ENCODE data around the gene ERC1. TPM values are rescaled to one million over a fixed set of nuclear protein-coding genes. Genes with fewer than 3 reads are reported as not detected.
"Not testable (repeated sequence)": the region's sequence is repeated elsewhere in the genome, so short reads cannot be mapped to it uniquely, and the experiment has no call there.

ERC1 gene
- total and polyA plus RNA-seq, 8 donors = 34.9 to 64.9 (median 40.8) TPM

DNA sequence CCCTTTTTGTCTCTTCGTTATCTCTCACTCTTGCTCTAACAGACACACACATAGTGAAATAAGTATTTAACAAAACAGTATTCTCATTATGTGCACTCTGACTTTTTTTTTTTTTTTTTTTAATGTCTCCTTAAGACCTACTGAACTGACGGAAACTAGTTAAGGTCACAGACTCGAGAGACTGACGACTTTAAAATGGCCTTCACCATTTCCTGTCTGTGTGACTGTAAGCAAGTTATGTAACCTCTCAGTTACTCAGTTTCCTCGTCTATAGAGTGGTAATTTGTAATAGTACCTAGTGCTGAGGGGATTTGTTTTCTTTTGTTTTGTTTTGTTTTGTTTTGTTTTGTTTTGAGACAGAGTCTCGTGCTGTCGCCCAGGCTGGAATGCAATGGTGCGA lies 318.6 kb downstream of the ERC1 start:
- Histone ChIP-seq H3K9me3 (peaks cover 0 to 7% of the 10 kb centered on the region in 2 donors), H3K27me3 (no peaks in the 10 kb centered on the region), H3K4me1 (peaks cover 0 to 49% of the 10 kb centered on the region in 2 donors), H3K36me3 (no peaks in the 10 kb centered on the region), H3K27ac (peak overlapping the region in 1 of 2 donors; percentile 68), H3K4me3 (no peak overlapping the region)
- TF ChIP-seq, protein P1, sequence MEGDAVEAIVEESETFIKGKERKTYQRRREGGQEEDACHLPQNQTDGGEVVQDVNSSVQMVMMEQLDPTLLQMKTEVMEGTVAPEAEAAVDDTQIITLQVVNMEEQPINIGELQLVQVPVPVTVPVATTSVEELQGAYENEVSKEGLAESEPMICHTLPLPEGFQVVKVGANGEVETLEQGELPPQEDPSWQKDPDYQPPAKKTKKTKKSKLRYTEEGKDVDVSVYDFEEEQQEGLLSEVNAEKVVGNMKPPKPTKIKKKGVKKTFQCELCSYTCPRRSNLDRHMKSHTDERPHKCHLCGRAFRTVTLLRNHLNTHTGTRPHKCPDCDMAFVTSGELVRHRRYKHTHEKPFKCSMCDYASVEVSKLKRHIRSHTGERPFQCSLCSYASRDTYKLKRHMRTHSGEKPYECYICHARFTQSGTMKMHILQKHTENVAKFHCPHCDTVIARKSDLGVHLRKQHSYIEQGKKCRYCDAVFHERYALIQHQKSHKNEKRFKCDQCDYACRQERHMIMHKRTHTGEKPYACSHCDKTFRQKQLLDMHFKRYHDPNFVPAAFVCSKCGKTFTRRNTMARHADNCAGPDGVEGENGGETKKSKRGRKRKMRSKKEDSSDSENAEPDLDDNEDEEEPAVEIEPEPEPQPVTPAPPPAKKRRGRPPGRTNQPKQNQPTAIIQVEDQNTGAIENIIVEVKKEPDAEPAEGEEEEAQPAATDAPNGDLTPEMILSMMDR (IDR thresholded peaks at IDR 0.05) = no peak
- ATAC-seq = no peak
- intact Hi-C loops (cut with DNase I) = no loop called here
- DNase-seq = no peak

DNA sequence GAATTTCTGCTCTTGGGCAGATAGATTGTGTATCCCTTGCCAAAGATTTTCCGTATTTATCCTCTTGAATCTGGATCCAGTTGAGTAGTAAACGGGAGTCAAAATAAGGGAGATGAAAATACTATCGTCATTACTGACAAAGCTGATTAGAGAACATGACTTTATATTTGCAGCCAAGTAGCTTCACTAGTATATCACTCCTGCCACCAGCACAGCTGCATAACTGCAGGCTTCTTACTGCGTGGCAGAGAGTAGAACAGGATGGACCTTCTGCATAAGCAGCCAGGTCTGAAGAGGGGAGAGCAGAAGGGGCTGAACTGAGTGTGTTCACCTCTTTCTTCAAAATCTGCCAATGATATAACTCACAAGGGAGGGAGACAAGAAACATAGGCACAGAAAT lies 319.6 kb downstream of the ERC1 start:
- TF ChIP-seq, protein P1 (IDR thresholded peaks at IDR 0.05) = no peak
- Histone ChIP-seq H3K9me3 (peaks cover 0 to 9% of the 10 kb centered on the region in 2 donors), H3K27ac (no peak overlapping the region), H3K36me3 (no peaks in the 10 kb centered on the region), H3K27me3 (no peaks in the 10 kb centered on the region), H3K4me1 (peaks cover 0 to 42% of the 10 kb centered on the region in 2 donors), H3K4me3 (no peak overlapping the region)
- intact Hi-C loops (cut with DNase I) = no loop called here
- no peak for DNase-seq
- no peak for ATAC-seq

DNA sequence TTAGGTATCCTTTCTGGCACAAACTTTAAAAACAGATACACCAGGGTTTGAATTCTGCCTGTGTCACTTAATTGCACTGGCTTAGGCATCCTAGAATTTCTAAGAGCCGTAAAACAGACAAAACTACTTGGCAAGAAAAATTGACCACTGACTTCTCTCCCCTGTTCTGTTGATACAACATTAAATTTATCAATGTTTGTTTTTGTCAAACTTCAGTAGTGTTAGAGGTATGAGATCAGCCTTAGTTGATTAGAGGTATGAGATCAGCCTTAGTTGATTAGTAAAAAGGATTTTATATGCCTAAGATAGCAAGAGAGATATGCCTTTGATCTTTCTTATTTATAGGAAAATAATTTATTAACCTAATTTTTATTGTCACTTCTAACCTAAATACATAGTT lies 320.1 kb downstream of the ERC1 start:
- H3K9me3 ChIP-seq = peaks cover 0 to 9% of the 10 kb centered on the region in 2 donors
- H3K36me3 ChIP-seq = no peaks in the 10 kb centered on the region
- no peaks in the 10 kb centered on the region for H3K27me3 ChIP-seq
- ATAC-seq = no peak
- no peak overlapping the region for H3K4me3 ChIP-seq
- no peak overlapping the region for H3K27ac ChIP-seq
- peaks cover 0 to 38% of the 10 kb centered on the region in 2 donors for H3K4me1 ChIP-seq
- no peak for DNase-seq
- intact Hi-C loops (cut with DNase I) = no loop called here
- TF ChIP-seq, protein P1 (IDR thresholded peaks at IDR 0.05) = no peak

DNA sequence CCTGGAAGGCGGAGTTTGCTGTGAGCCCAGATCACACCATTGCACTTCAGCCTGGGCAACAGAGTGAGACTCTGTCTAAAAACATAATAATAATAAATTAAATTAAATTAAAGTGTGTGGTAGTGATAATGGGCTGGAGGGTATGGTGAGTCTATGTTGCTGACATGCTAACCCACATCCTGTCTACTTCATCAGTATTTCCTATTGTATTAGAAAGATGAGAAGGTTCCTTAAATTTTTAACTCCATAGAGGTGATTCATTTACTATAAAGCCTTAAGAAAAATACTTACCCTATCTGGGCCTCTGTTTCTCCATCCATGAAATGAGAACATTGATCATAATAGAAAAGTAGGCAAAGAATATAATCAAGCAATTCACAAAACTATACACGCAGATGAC lies 322.9 kb downstream of the ERC1 start:
- no peak for ATAC-seq
- H3K9me3 ChIP-seq = peaks cover 0 to 11% of the 10 kb centered on the region in 2 donors
- intact Hi-C loops (cut with DNase I) = no loop called here
- H3K27ac ChIP-seq = peak overlapping the region in 1 of 2 donors; percentile 37
- TF ChIP-seq, protein P1 (IDR thresholded peaks at IDR 0.05) = no peak
- no peaks in the 10 kb centered on the region for H3K36me3 ChIP-seq
- no peaks in the 10 kb centered on the region for H3K27me3 ChIP-seq
- no peak for DNase-seq
- peaks cover 4 to 23% of the 10 kb centered on the region in 2 donors for H3K4me1 ChIP-seq
- no peak overlapping the region for H3K4me3 ChIP-seq

DNA sequence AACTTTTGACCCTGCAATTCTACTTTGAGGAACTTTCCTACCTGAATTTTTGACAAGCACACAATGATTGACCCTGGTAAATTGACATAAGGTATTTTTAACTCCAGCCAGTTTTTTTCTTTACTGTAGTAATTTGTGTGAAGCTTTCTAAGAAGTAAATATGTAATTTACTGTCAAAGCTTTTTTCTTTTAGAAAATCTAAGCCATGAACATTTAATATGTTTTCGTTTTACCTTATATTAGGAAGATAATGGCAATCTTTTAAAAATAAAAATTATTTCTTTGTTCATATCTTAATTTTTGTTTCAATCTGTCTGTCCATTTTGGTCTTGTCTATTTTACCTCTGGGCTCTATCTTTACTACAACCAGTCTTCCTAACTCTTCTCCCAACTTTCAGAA lies 323.5 kb downstream of the ERC1 start:
- peaks cover 0 to 11% of the 10 kb centered on the region in 2 donors for H3K9me3 ChIP-seq
- TF ChIP-seq, protein P1 (IDR thresholded peaks at IDR 0.05) = no peak
- no peak for DNase-seq
- no peaks in the 10 kb centered on the region for H3K27me3 ChIP-seq
- H3K4me3 ChIP-seq = no peak overlapping the region
- ATAC-seq = no peak
- no peaks in the 10 kb centered on the region for H3K36me3 ChIP-seq
- intact Hi-C loops (cut with DNase I) = no loop called here
- peaks cover 10 to 25% of the 10 kb centered on the region in 2 donors for H3K4me1 ChIP-seq
- no peak overlapping the region for H3K27ac ChIP-seq

DNA sequence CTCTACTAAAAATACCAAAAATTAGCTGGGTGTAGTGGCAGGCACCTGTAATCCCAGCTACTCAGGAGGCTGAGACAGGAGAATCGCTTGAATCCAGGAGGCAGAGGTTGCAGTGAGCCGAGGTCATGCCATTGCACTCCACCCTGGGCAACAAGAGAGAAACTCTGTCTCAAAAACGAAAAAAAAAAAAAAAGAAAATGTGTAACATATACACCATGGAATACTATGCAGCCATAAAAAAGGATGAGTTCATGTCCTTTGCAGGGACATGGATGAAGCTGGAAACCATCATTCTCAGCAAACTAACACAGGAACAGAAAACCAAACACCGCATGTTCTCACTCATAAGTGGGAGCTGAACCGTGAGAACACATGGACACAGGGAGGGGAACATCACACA lies 326.0 kb downstream of the ERC1 start:
- H3K27ac ChIP-seq; H3K27me3 ChIP-seq; intact Hi-C loops (cut with DNase I); H3K4me3 ChIP-seq; ATAC-seq; DNase-seq; H3K36me3 ChIP-seq: not testable (repeated sequence)
- Histone ChIP-seq H3K4me1 (peaks cover 10 to 17% of the 10 kb centered on the region in 2 donors), H3K9me3 (peaks cover 0 to 11% of the 10 kb centered on the region in 2 donors)
